SK-N-SH (cell line): Measurements from ENCODE around the gene RHOA.

Source experiments
- GATA2 ChIP-seq: sonication (generic); formaldehyde crosslinking; IDR thresholded peaks from 2 replicates; pipeline ENCODE4 v1.5.0; 2020; ENCODE audit warnings: mild to moderate bottlenecking, missing genetic modification reagents
- RCOR1 ChIP-seq: fragments of 150-350 bp; IDR thresholded peaks from 2 replicates; pipeline ENCODE4 v1.6.1; 2017; ENCODE audit warnings: antibody characterized with exemption, low read length
- SIN3A ChIP-seq: IDR thresholded peaks from 2 replicates; pipeline ENCODE4 v1.6.1; 2012; ENCODE audit warnings: low read depth, mild to moderate bottlenecking, low read length, moderate library complexity, borderline replicate concordance

GRCh38 chr3:49401766-49402165, 10.0 kb downstream of the RHOA start:
- TF ChIP-seq RCOR1 (no peak), SIN3A (no peak), GATA2 (CRISPR knock-in tag) (no peak)
